ENCODE results near the gene RAP1GAP2.

RAP1GAP2 gene

GRCh38 chr17:2853283-2854142, 57.3 kb downstream of the RAP1GAP2 start:
- no peak for DNase-seq (ENCODE audit: low spot score)

GRCh38 chr17:2854143-2855055, 58.2 kb downstream of the RAP1GAP2 start:
- no peak for DNase-seq (ENCODE audit: low spot score)

- no peak for DNase-seq (ENCODE audit: low spot score)
Observed at GRCh38 chr17:2855063-2855600, 58.9 kb downstream of the RAP1GAP2 start.

GRCh38 chr17:2856727-2857126, 60.5 kb downstream of the RAP1GAP2 start:
- DNase-seq (ENCODE audit: low spot score): no peak

GRCh38 chr17:2860045-2860444, 63.8 kb downstream of the RAP1GAP2 start:
- DNase-seq (ENCODE audit: low spot score): no peak

GRCh38 chr17:2860883-2861282, 64.6 kb downstream of the RAP1GAP2 start:
- no peak for DNase-seq (ENCODE audit: low spot score)

- DNase-seq (ENCODE audit: low spot score): no peak
Observed at GRCh38 chr17:2862197-2862596, 66.0 kb downstream of the RAP1GAP2 start.

GRCh38 chr17:2863204-2863603, 67.0 kb downstream of the RAP1GAP2 start:
- DNase-seq (ENCODE audit: low spot score): no peak

- DNase-seq (ENCODE audit: low spot score): no peak
Observed at GRCh38 chr17:2865228-2865627, 69.0 kb downstream of the RAP1GAP2 start.

- no peak for DNase-seq (ENCODE audit: low spot score)
Observed at GRCh38 chr17:2867441-2868424, 71.5 kb downstream of the RAP1GAP2 start.

GRCh38 chr17:2869604-2870003, 73.4 kb downstream of the RAP1GAP2 start:
- DNase-seq (ENCODE audit: low spot score): no peak

GRCh38 chr17:2871205-2871604, 75.0 kb downstream of the RAP1GAP2 start:
- no peak for DNase-seq (ENCODE audit: low spot score)

- DNase-seq (ENCODE audit: low spot score): no peak
Observed at GRCh38 chr17:2871720-2872119, 75.5 kb downstream of the RAP1GAP2 start.

GRCh38 chr17:2872282-2872681, 76.0 kb downstream of the RAP1GAP2 start:
- DNase-seq (ENCODE audit: low spot score): no peak

- DNase-seq (ENCODE audit: low spot score): no peak
Observed at GRCh38 chr17:2874189-2874686, 78.0 kb downstream of the RAP1GAP2 start.

GRCh38 chr17:2875608-2876007, 79.4 kb downstream of the RAP1GAP2 start:
- DNase-seq (ENCODE audit: low spot score): no peak

GRCh38 chr17:2876467-2876866, 80.2 kb downstream of the RAP1GAP2 start:
- DNase-seq (ENCODE audit: low spot score): no peak

- no peak for DNase-seq (ENCODE audit: low spot score)
Observed at GRCh38 chr17:2878751-2879254, 82.6 kb downstream of the RAP1GAP2 start.

- DNase-seq (ENCODE audit: low spot score): no peak
Observed at GRCh38 chr17:2880050-2880449, 83.8 kb downstream of the RAP1GAP2 start.

- DNase-seq (ENCODE audit: low spot score): no peak
Observed at GRCh38 chr17:2881295-2881694, 85.1 kb downstream of the RAP1GAP2 start.
